Mesendoderm (in vitro differentiated cells): ENCODE data around the gene EVI2B.
A peak's percentile ranks its signal among the peaks of the same experiment; 100 is the strongest.
"Not testable (repeated sequence)": the region's sequence is repeated elsewhere in the genome, so short reads cannot be mapped to it uniquely, and the experiment has no call there.

Experiments used
- DNase-seq: peaks from one replicate; pipeline ENCODE4 v3.0.0; 2013
- H2AK5ac ChIP-seq: 2 replicates; pipeline ENCODE4 v1.6.1; 2013; ENCODE audit warnings: low read length, inconsistent platforms
- H2BK120ac ChIP-seq: 2 replicates; pipeline ENCODE4 v1.6.1; 2013; ENCODE audit warnings: low read depth, mild to moderate bottlenecking, low read length, moderate library complexity, mixed read lengths
- H2BK15ac ChIP-seq: replicated peaks from 2 replicates; pipeline ENCODE4 v1.6.1; 2013; ENCODE audit warnings: low read depth, mild to moderate bottlenecking, moderate library complexity
- H2BK5ac ChIP-seq: 2 replicates; pipeline ENCODE4 v1.6.1; 2013; ENCODE audit warnings: low read length, inconsistent platforms
- H3K18ac ChIP-seq: 2 replicates; pipeline ENCODE4 v1.6.1; 2013; ENCODE audit warnings: mild to moderate bottlenecking, low read length, mixed read lengths
- H3K23ac ChIP-seq: one replicate; pipeline ENCODE4 v1.6.1; 2013; ENCODE audit warnings: low read length
- H3K27ac ChIP-seq: 2 replicates; pipeline ENCODE4 v1.5.1; 2013; ENCODE audit warnings: low read depth, mild to moderate bottlenecking, inconsistent platforms, low read length, moderate library complexity
- H3K27me3 ChIP-seq: 2 replicates; pipeline ENCODE4 v1.6.1; 2013; ENCODE audit warnings: low read length, control low read depth, mild to moderate bottlenecking, inconsistent platforms; ENCODE audit not compliant: insufficient read depth, poor library complexity
- H3K36me3 ChIP-seq: 2 replicates; pipeline ENCODE4 v1.6.1; 2013; ENCODE audit warnings: low read length, inconsistent platforms; ENCODE audit not compliant: control insufficient read depth, insufficient read depth
- H3K4ac ChIP-seq: one replicate; pipeline ENCODE4 v1.6.1; 2013; ENCODE audit warnings: low read depth, mild to moderate bottlenecking, low read length, moderate library complexity
- H3K4me1 ChIP-seq: 2 replicates; pipeline ENCODE4 v1.6.1; 2013; ENCODE audit warnings: low read depth, low read length, inconsistent platforms; ENCODE audit not compliant: control insufficient read depth
- H3K4me2 ChIP-seq: 2 replicates; pipeline ENCODE4 v1.6.1; 2013; ENCODE audit warnings: low read length
- H3K4me3 ChIP-seq: 2 replicates; pipeline ENCODE4 v1.5.1; 2013; ENCODE audit warnings: mild to moderate bottlenecking, low read length
- H3K56ac ChIP-seq: one replicate; pipeline ENCODE4 v1.6.1; 2013; ENCODE audit warnings: low read length
- H3K79me1 ChIP-seq: 2 replicates; pipeline ENCODE4 v1.6.1; 2013; ENCODE audit warnings: low read length, inconsistent platforms
- H3K79me2 ChIP-seq: 2 replicates; pipeline ENCODE4 v1.6.1; 2013; ENCODE audit warnings: mild to moderate bottlenecking, low read length; ENCODE audit not compliant: control insufficient read depth, insufficient read depth
- H3K9ac ChIP-seq: 2 replicates; pipeline ENCODE4 v1.6.1; 2013; ENCODE audit warnings: low read length, inconsistent platforms
- H4K5ac ChIP-seq: one replicate; pipeline ENCODE4 v1.6.1; 2013; ENCODE audit warnings: low read length
- H4K8ac ChIP-seq: one replicate; pipeline ENCODE4 v1.6.1; 2013; ENCODE audit warnings: low read depth, mild to moderate bottlenecking, control low read depth, low read length, moderate library complexity
- WGBS: extraction: QIAGEN DNeasy Blood & Tissue Kit; methylation state at CpG from one replicate; pipeline ENCODE4 v1.1.7; 2013; ENCODE audit warnings: low lambda C conversion rate, missing lambda C conversion rate; ENCODE audit not compliant: insufficient coverage; ENCODE audit errors: extremely low coverage; 5-methylcytosine and 5-hydroxymethylcytosine counted together

Gene EVI2B

DNA sequence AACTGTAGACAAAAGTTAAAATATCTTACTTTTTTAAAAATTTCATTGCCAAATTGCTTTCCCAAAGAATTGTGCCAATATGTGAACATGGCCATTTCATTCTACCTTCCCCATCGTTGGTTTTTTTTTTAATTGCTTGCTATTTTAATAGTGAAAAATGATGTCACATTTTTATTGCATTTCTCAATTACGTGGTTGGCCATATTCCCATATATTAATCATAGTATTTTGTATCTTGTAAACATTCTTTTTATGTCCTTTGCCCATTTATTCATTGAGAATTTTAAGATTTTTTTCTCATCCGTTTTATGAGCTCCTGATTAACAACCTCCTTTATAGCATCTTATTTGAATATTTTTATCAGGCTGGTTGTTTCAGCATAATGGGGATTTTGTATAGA is 24.1 kb downstream of the EVI2B start:
- no peak overlapping the region for H2BK120ac ChIP-seq
- no peak for DNase-seq
- H4K5ac ChIP-seq, result no peak overlapping the region
- H3K18ac ChIP-seq, result no peak overlapping the region
- H3K23ac ChIP-seq, result no peak overlapping the region
- no peak overlapping the region for H3K9ac ChIP-seq
- H3K4me1 ChIP-seq, result no peaks in the 10 kb centered on the region
- no peak overlapping the region for H2BK5ac ChIP-seq
- H3K4ac ChIP-seq, result no peak overlapping the region
- no CpG with 5 or more reads among the region's 3 CpGs for WGBS
- no peak overlapping the region for H3K56ac ChIP-seq
- H4K8ac ChIP-seq, result no peak overlapping the region
- no peaks in the 10 kb centered on the region for H3K79me2 ChIP-seq
- H3K27ac ChIP-seq, result no peak overlapping the region
- H2BK15ac ChIP-seq, result no peak overlapping the region
- H2AK5ac ChIP-seq, result no peak overlapping the region
- no peaks in the 10 kb centered on the region for H3K79me1 ChIP-seq
- no peaks in the 10 kb centered on the region for H3K36me3 ChIP-seq
- no peak overlapping the region for H3K4me2 ChIP-seq
- no peak overlapping the region for H3K4me3 ChIP-seq
- no peaks in the 10 kb centered on the region for H3K27me3 ChIP-seq

DNA sequence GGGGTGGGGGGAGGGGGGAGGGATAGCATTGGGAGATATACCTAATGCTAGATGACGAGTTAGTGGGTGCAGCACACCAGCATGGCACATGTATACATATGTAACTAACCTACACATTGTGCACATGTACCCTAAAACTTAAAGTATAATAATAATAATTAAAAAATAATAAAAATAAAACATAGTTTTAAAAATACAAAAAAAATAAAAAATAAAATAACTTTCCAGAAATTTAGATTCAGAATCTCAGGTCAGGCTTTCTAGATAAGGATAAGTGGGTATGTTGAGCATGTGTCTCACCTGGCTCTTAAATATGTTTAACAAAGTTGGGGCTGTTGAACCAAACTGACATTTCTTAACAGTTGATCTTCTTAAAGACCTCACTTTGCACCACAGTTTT is 25.9 kb downstream of the EVI2B start:
- H3K56ac ChIP-seq, H3K9ac ChIP-seq, H3K4me2 ChIP-seq, H3K4me1 ChIP-seq, H3K79me1 ChIP-seq, H3K23ac ChIP-seq, H3K79me2 ChIP-seq, H2BK5ac ChIP-seq, H3K18ac ChIP-seq, H4K8ac ChIP-seq, H2BK120ac ChIP-seq, H3K4ac ChIP-seq, H4K5ac ChIP-seq, H3K36me3 ChIP-seq, H3K27ac ChIP-seq, H2AK5ac ChIP-seq, H2BK15ac ChIP-seq, DNase-seq, H3K27me3 ChIP-seq, H3K4me3 ChIP-seq: not testable (repeated sequence)
- WGBS, result no CpG with 5 or more reads among the region's 1 CpG

DNA sequence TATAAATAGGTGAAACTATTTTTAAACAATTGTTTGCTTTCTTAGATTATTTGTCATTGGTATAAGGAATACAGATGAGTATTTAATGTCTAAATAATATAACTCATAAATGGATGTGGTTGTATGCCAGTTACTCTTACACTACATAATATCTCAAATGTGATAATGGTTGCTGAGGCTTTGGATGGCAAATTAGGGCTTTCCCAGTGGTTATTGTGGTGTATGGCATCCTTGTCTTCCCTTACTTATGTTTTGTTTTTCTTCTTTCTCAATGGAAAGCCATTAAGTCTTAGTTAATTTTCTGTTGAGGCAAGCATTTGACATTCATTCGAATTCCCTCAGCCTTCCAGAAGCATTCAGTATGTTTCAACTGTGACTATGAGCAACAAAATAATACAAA is 27.3 kb downstream of the EVI2B start:
- Histone ChIP-seq H2AK5ac (no peak overlapping the region), H3K9ac (no peak overlapping the region), H3K79me2 (no peaks in the 10 kb centered on the region), H4K8ac (no peak overlapping the region), H3K4ac (no peak overlapping the region), H3K18ac (no peak overlapping the region), H3K4me3 (no peak overlapping the region), H3K27ac (no peak overlapping the region), H4K5ac (no peak overlapping the region), H3K27me3 (no peaks in the 10 kb centered on the region), H3K79me1 (no peaks in the 10 kb centered on the region), H2BK120ac (no peak overlapping the region), H2BK15ac (no peak overlapping the region), H2BK5ac (no peak overlapping the region), H3K23ac (no peak overlapping the region), H3K56ac (no peak overlapping the region), H3K4me1 (no peaks in the 10 kb centered on the region), H3K4me2 (no peak overlapping the region), H3K36me3 (no peaks in the 10 kb centered on the region)
- no peak for DNase-seq
- WGBS, result no CpG with 5 or more reads among the region's 1 CpG

DNA sequence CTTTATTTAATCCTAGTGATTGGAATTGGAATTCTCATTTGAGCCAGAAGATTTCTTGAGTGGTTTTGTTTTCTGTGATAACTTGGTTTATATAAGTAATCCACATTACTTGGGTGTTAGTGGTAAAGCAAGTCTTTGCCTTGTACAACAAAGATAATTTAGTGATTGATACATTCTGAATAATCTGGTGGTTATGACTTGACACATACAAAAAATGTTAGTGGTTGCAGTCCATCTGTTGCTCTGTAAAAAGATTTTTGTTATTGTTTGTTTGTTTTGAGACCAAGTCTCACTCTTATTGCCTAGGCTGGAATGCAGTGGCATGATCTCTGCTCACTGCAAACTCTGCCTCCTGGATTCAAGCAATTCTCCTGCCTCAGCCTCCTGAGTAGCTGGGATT is 30.0 kb downstream of the EVI2B start:
- Histone ChIP-seq H3K79me1 (no peaks in the 10 kb centered on the region), H3K27ac (no peak overlapping the region), H3K23ac (no peak overlapping the region), H3K4me1 (no peaks in the 10 kb centered on the region), H3K79me2 (no peaks in the 10 kb centered on the region), H4K8ac (no peak overlapping the region), H3K4me3 (no peak overlapping the region), H3K4ac (no peak overlapping the region), H2BK120ac (no peak overlapping the region), H2BK5ac (no peak overlapping the region), H3K27me3 (no peaks in the 10 kb centered on the region), H3K4me2 (no peak overlapping the region), H3K36me3 (no peaks in the 10 kb centered on the region), H4K5ac (no peak overlapping the region), H3K18ac (no peak overlapping the region), H3K56ac (no peak overlapping the region), H2AK5ac (no peak overlapping the region), H3K9ac (no peak overlapping the region), H2BK15ac (no peak overlapping the region)
- DNase-seq, result no peak

DNA sequence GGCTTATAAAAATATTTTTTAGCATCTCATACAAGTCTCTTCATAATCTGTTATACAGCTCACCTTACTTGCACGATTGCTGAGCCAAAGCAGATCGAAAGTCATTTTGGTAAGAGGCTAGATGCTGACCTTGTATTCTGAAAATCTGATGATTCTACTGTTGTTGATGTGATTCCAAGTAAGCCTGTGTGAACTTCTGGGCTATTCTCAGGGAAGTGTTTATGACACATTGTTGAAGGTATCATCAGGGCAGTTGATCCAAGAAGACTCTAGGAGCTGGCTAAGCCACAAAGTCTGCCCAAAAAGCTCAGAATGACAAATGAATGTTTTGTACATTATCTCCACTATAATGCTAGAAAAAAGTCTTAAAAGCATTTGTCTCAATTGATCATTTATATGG is 32.8 kb downstream of the EVI2B start:
- H3K79me1 ChIP-seq, result no peaks in the 10 kb centered on the region
- DNase-seq, result no peak
- no peak overlapping the region for H3K9ac ChIP-seq

DNA sequence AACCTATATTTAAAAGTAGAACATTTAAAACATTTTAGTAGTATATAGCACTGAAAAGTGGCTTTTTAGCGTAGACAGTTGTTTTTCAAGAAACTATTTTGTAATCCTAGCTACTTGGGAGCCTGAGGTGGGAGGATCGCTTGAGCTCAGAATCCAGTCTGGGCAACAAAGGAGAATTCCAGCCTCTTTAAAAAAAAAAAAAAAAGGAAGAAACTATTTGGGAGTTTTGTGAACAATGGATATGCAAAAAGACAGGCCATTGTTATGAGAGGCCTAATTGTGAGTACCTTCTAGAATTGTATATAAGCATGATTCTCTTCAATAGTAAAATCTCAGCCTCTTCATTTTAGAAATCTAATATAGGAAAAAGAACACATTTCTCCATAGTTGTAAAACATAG is 34.5 kb downstream of the EVI2B start:
- Histone ChIP-seq H3K27me3 (no peaks in the 10 kb centered on the region), H2AK5ac (no peak overlapping the region), H3K27ac (no peak overlapping the region), H3K79me1 (no peaks in the 10 kb centered on the region), H4K5ac (no peak overlapping the region), H3K56ac (no peak overlapping the region), H2BK15ac (no peak overlapping the region), H3K4me2 (no peak overlapping the region), H3K9ac (no peak overlapping the region), H3K4ac (no peak overlapping the region), H3K79me2 (no peaks in the 10 kb centered on the region), H2BK120ac (no peak overlapping the region), H4K8ac (no peak overlapping the region), H3K4me1 (no peaks in the 10 kb centered on the region), H3K4me3 (no peak overlapping the region), H2BK5ac (no peak overlapping the region), H3K23ac (no peak overlapping the region), H3K36me3 (no peaks in the 10 kb centered on the region), H3K18ac (no peak overlapping the region)
- peak; percentile 28 for DNase-seq
- WGBS, result no CpG with 5 or more reads among the region's 2 CpGs

More for the DNA sequence above, 32.8 kb downstream of the EVI2B start:
- H3K79me2 ChIP-seq, result no peaks in the 10 kb centered on the region
- H2AK5ac ChIP-seq, result no peak overlapping the region
- H2BK120ac ChIP-seq, result no peak overlapping the region
- H3K56ac ChIP-seq, result no peak overlapping the region
- H4K5ac ChIP-seq, result no peak overlapping the region
- no peak overlapping the region for H3K4me3 ChIP-seq
- H3K27ac ChIP-seq, result no peak overlapping the region
- H3K18ac ChIP-seq, result no peak overlapping the region
- H3K23ac ChIP-seq, result no peak overlapping the region
- WGBS, result no CpG with 5 or more reads among the region's 2 CpGs
- H3K4ac ChIP-seq, result no peak overlapping the region
- no peak overlapping the region for H2BK15ac ChIP-seq
- no peak overlapping the region for H4K8ac ChIP-seq
- no peaks in the 10 kb centered on the region for H3K27me3 ChIP-seq
- H3K4me1 ChIP-seq, result no peaks in the 10 kb centered on the region
- H2BK5ac ChIP-seq, result no peak overlapping the region
- H3K4me2 ChIP-seq, result no peak overlapping the region
- no peaks in the 10 kb centered on the region for H3K36me3 ChIP-seq
